ENCODE measurements around the gene TXNL1.

The TXNL1 gene

DNA sequence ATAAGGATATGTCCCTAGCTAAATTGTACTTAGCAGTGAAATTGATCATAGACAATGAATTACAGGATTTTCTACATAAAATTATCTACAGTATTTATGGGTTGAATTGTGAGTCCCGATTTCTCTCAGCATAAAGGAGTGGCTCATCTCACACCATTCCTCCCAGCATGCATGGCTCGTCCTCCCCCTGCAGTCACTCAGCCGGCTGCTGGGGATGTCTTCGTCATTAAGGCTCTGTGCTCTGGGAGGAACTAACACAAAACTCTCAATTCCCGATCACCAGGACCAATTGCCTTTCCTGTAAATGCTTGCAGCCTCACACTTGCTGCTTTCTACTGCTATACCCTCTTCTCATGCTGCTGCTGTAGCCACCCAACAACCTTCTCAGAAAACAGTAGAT is 75.9 kb downstream of the TXNL1 start:
- Histone ChIP-seq H3K79me2 (no peaks in the 10 kb centered on the region), H3K4me1 (no peaks in the 10 kb centered on the region), H3K4me2 (ENCODE audit: low read length) (no peak overlapping the region), H3K9me3 (ENCODE audit: control insufficient read depth, low read length) (no peaks in the 10 kb centered on the region), H2AFZ (no peak overlapping the region), H3K9ac (no peak overlapping the region), H3K27ac (no peak overlapping the region), H3K27me3 (ENCODE audit: control insufficient read depth, insufficient read depth, low read length) (no peaks in the 10 kb centered on the region), H3K4me3 (ENCODE audit: low read depth, low read length) (no peak overlapping the region), H3K36me3 (ENCODE audit: control insufficient read depth, insufficient read depth, low read length) (no peaks in the 10 kb centered on the region)
- TF ChIP-seq, protein P1, sequence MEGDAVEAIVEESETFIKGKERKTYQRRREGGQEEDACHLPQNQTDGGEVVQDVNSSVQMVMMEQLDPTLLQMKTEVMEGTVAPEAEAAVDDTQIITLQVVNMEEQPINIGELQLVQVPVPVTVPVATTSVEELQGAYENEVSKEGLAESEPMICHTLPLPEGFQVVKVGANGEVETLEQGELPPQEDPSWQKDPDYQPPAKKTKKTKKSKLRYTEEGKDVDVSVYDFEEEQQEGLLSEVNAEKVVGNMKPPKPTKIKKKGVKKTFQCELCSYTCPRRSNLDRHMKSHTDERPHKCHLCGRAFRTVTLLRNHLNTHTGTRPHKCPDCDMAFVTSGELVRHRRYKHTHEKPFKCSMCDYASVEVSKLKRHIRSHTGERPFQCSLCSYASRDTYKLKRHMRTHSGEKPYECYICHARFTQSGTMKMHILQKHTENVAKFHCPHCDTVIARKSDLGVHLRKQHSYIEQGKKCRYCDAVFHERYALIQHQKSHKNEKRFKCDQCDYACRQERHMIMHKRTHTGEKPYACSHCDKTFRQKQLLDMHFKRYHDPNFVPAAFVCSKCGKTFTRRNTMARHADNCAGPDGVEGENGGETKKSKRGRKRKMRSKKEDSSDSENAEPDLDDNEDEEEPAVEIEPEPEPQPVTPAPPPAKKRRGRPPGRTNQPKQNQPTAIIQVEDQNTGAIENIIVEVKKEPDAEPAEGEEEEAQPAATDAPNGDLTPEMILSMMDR (IDR thresholded peaks at IDR 0.05): no peak

DNA sequence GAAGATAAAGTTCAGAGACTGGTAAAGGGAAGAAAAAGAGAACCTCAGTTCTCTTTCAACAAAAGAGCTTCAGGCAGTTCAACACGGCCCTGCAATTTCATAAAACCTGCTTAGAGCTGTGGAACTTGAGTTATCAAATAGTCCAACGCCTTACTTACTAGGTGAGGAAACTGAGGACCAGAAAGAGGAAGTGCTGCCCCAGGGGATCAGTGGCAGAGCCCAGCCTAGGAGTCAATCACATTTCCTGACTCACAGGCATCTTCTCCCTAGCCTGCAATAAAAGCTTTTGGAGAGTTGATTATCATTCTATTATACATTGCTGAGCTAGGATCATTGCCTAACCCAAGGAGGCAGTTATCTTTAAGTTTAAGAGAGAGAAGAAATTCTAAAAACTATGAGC is 77.4 kb downstream of the TXNL1 start:
- TF ChIP-seq, protein P1 (IDR thresholded peaks at IDR 0.05): no peak
- no peak overlapping the region for H3K4me3 ChIP-seq (ENCODE audit: low read depth, low read length)
- no peaks in the 10 kb centered on the region for H3K9me3 ChIP-seq (ENCODE audit: control insufficient read depth, low read length)
- no peak overlapping the region for H2AFZ ChIP-seq
- no peak overlapping the region for H3K9ac ChIP-seq
- H3K27me3 ChIP-seq (ENCODE audit: control insufficient read depth, insufficient read depth, low read length): no peaks in the 10 kb centered on the region
- H3K79me2 ChIP-seq: no peaks in the 10 kb centered on the region
- no peak overlapping the region for H3K4me2 ChIP-seq (ENCODE audit: low read length)
- H3K36me3 ChIP-seq (ENCODE audit: control insufficient read depth, insufficient read depth, low read length): no peaks in the 10 kb centered on the region
- H3K4me1 ChIP-seq: no peaks in the 10 kb centered on the region
- no peak overlapping the region for H3K27ac ChIP-seq

DNA sequence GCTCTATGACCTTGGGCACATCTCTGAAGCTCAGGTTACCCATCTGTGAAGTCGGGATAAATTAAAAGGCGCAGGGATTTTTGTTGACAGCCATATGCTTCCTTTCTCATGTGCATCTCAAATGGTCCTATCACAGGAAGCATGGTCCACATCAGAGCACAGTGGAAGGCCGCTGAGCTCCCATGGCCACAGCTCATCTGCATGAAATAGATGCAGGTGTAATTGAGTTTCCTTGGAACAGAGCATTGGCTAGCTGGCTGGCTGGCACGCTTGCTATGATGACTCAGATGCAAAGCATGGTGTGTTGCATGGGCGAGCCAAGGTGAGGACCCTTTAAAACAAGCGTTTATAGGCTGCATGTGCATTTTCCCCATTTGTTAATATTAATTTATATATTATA is 79.3 kb downstream of the TXNL1 start:
- H3K4me2 ChIP-seq (ENCODE audit: low read length): no peak overlapping the region
- H3K9me3 ChIP-seq (ENCODE audit: control insufficient read depth, low read length): no peaks in the 10 kb centered on the region
- H3K27ac ChIP-seq: no peak overlapping the region
- H3K36me3 ChIP-seq (ENCODE audit: control insufficient read depth, insufficient read depth, low read length): no peaks in the 10 kb centered on the region
- no peak overlapping the region for H2AFZ ChIP-seq
- H3K27me3 ChIP-seq (ENCODE audit: control insufficient read depth, insufficient read depth, low read length): no peaks in the 10 kb centered on the region
- H3K79me2 ChIP-seq: no peaks in the 10 kb centered on the region
- H3K4me1 ChIP-seq: no peaks in the 10 kb centered on the region
- H3K9ac ChIP-seq: no peak overlapping the region
- TF ChIP-seq, protein P1 (IDR thresholded peaks at IDR 0.05): no peak
- no peak overlapping the region for H3K4me3 ChIP-seq (ENCODE audit: low read depth, low read length)

DNA sequence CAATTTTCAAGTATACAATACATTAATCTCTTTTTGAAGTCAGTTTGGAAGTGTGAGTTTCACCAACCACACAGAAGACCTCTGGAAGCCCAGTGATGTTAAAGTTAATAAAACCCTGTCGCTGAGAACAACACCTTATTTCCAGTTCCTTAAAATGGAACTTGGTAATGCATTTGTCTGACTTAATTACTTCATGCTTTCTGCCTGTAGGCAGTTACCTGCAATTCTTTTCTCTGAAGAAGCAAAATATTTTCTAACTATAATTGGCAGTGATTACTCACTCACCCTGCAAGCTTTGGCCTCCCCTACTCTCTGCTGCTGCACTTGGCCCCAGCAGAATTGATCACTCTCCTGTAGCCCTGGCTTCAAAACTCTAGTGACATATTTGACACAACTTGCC is 81.5 kb downstream of the TXNL1 start:
- Histone ChIP-seq H3K79me2 (no peaks in the 10 kb centered on the region), H3K9ac (no peak overlapping the region), H2AFZ (no peak overlapping the region), H3K4me1 (no peaks in the 10 kb centered on the region), H3K4me2 (ENCODE audit: low read length) (no peak overlapping the region), H3K27ac (no peak overlapping the region), H3K4me3 (ENCODE audit: low read depth, low read length) (no peak overlapping the region), H3K27me3 (ENCODE audit: control insufficient read depth, insufficient read depth, low read length) (no peaks in the 10 kb centered on the region), H3K9me3 (ENCODE audit: control insufficient read depth, low read length) (no peaks in the 10 kb centered on the region), H3K36me3 (ENCODE audit: control insufficient read depth, insufficient read depth, low read length) (no peaks in the 10 kb centered on the region)
- TF ChIP-seq, protein P1 (IDR thresholded peaks at IDR 0.05): no peak

DNA sequence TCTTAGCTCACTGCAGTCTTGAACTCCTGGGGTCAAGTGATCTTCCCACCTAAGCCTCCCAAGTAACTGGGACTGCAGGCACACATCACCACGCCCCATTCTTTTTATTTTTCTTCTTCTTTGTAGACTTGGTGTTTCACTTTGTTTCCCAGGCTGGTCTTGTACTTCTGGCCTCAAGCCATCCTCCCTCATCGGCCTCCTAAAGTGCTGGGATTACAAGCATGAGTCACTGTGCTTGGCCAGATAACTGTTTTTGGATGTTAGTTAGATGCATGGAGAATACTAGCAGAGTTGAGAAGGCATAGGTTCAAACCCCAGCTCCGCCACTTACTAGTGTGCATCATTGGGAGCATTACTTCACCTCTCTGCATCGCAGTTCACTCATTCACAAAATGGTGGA is 88.3 kb downstream of the TXNL1 start:
- no peak overlapping the region for H2AFZ ChIP-seq
- no peak overlapping the region for H3K4me3 ChIP-seq (ENCODE audit: low read depth, low read length)
- no peaks in the 10 kb centered on the region for H3K9me3 ChIP-seq (ENCODE audit: control insufficient read depth, low read length)
- no peak overlapping the region for H3K27ac ChIP-seq
- TF ChIP-seq, protein P1 (IDR thresholded peaks at IDR 0.05): no peak
- no peak overlapping the region for H3K9ac ChIP-seq
- no peaks in the 10 kb centered on the region for H3K4me1 ChIP-seq
- no peaks in the 10 kb centered on the region for H3K27me3 ChIP-seq (ENCODE audit: control insufficient read depth, insufficient read depth, low read length)
- H3K36me3 ChIP-seq (ENCODE audit: control insufficient read depth, insufficient read depth, low read length): no peaks in the 10 kb centered on the region
- no peak overlapping the region for H3K4me2 ChIP-seq (ENCODE audit: low read length)
- H3K79me2 ChIP-seq: no peaks in the 10 kb centered on the region
